SIG-M5 treated with dmso at 0.1 percent for 504 hours (cell line): ENCODE data around the gene CDKN1B.

ENCODE experiments used
- DNase-seq: peaks from one replicate; lab custom pipeline; 2025; ENCODE audit not compliant: unreplicated experiment; lab: John Stamatoyannopoulos, UW

The CDKN1B gene

GRCh38 chr12:12700254-12700653, 16.9 kb upstream of the CDKN1B start:
- DNase-seq, result no peak

- DNase-seq, result no peak
These were observed 15.7 kb upstream of the CDKN1B start for GRCh38 chr12:12701457-12701856.

- DNase-seq, result peak; percentile 84
These were observed 12.5 kb upstream of the CDKN1B start for GRCh38 chr12:12704593-12705230.

- no peak for DNase-seq
These were observed 11.2 kb upstream of the CDKN1B start for GRCh38 chr12:12705838-12706520.

GRCh38 chr12:12713932-12714275, 3.3 kb upstream of the CDKN1B start:
- no peak for DNase-seq

DNA sequence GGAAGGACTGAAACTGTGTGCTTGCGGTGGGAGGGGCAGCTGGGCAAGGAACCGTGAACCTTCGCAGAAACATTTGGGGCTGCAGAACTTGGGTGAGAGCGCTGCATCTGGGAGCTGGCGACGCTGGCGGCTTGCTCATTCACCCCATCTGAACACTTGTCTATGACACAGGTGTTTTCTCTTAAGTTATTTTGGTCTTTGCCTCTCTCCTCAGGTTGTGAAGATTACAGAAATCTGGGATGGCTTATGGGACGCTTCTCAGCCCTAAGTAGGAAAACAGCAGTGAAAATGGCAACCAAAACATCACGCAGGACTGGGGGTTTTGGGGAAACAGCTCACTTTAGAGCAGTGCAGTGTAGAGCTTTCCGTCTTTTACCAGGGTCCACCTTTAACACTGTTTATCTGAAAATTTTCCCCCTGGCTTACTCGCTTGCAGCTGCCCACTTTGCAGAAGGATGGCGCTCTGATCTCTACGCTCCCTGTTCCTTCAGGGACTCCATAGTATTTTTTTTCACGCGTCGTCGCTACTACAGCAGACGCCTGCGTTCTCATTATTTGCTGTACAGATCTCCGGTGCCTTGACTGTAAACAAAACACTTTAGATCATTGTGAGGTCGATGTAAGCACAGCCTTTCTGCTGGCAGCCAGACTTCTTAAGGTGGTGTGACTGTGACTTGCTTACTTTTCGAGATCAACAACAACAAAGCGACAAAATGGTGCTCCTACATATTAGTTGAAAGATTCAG, 2.7 kb upstream of the CDKN1B start:
- DNase-seq, result no peak

- DNase-seq, result no peak
These were observed 2.1 kb upstream of the CDKN1B start for GRCh38 chr12:12715128-12715458.

DNA sequence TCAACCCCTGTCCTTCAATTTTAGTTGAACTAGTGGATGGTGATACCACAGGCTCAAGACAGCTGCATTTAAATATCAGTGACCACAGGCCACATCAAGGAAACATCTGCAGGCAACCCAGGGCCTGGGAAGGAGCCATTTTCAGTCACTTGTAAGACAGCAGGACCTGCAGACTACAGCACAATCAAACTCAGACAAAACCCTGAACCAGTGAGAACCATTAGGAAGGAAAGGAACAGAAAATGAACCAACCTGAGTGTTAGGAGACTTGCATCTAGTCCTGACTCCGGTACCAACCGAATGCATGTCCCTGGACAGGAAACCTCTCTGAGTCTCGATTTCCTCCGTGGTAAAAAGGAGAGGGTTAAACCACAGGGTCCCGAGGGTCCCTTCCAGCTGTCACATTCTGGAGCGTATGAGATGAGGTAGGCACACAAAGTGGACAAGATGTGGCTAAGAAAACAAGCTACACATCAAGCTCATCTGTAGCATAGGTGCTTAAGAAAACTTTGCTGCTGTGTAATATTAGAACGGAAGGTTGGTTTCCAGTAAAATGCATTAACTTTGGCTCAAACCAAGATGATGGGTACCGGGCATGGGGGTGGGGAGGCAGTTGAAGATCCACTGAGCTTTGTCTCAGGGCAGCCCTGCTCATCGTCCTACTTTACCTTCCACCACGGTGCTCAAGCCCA, 1.6 kb upstream of the CDKN1B start:
- DNase-seq, result no peak

GRCh38 chr12:12716151-12716792, 896 bp upstream of the CDKN1B start:
- DNase-seq, result no peak

DNA sequence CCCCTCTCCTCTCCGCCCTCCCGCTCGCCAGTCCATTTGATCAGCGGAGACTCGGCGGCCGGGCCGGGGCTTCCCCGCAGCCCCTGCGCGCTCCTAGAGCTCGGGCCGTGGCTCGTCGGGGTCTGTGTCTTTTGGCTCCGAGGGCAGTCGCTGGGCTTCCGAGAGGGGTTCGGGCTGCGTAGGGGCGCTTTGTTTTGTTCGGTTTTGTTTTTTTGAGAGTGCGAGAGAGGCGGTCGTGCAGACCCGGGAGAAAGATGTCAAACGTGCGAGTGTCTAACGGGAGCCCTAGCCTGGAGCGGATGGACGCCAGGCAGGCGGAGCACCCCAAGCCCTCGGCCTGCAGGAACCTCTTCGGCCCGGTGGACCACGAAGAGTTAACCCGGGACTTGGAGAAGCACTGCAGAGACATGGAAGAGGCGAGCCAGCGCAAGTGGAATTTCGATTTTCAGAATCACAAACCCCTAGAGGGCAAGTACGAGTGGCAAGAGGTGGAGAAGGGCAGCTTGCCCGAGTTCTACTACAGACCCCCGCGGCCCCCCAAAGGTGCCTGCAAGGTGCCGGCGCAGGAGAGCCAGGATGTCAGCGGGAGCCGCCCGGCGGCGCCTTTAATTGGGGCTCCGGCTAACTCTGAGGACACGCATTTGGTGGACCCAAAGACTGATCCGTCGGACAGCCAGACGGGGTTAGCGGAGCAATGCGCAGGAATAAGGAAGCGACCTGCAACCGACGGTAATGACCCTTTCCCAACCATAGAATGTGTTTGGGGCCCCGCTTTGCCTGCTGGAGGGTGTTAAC, 615 bp downstream of the CDKN1B start:
- DNase-seq, result peak; percentile 43

GRCh38 chr12:12718381-12718759, 1.2 kb downstream of the CDKN1B start:
- DNase-seq, result no peak

- peak; percentile 34 for DNase-seq
These were observed 1.7 kb downstream of the CDKN1B start for GRCh38 chr12:12718853-12719252.

- DNase-seq, result peak; percentile 86
These were observed 2.3 kb downstream of the CDKN1B start for GRCh38 chr12:12719496-12719895.

- DNase-seq, result no peak
These were observed 2.9 kb downstream of the CDKN1B start for GRCh38 chr12:12720052-12720451.

- peak; percentile 50 for DNase-seq
These were observed 3.5 kb downstream of the CDKN1B start for GRCh38 chr12:12720672-12721161.

DNA sequence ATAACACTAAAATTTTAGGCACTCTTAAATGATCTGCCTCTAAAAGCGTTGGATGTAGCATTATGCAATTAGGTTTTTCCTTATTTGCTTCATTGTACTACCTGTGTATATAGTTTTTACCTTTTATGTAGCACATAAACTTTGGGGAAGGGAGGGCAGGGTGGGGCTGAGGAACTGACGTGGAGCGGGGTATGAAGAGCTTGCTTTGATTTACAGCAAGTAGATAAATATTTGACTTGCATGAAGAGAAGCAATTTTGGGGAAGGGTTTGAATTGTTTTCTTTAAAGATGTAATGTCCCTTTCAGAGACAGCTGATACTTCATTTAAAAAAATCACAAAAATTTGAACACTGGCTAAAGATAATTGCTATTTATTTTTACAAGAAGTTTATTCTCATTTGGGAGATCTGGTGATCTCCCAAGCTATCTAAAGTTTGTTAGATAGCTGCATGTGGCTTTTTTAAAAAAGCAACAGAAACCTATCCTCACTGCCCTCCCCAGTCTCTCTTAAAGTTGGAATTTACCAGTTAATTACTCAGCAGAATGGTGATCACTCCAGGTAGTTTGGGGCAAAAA, 4.1 kb downstream of the CDKN1B start:
- DNase-seq, result no peak

DNA sequence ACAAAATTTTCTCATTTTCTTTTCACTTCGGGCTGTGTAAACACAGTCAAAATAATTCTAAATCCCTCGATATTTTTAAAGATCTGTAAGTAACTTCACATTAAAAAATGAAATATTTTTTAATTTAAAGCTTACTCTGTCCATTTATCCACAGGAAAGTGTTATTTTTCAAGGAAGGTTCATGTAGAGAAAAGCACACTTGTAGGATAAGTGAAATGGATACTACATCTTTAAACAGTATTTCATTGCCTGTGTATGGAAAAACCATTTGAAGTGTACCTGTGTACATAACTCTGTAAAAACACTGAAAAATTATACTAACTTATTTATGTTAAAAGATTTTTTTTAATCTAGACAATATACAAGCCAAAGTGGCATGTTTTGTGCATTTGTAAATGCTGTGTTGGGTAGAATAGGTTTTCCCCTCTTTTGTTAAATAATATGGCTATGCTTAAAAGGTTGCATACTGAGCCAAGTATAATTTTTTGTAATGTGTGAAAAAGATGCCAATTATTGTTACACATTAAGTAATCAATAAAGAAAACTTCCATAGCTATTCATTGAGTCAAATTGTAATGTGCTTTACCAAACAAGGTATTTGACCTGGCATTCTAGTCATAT, 4.8 kb downstream of the CDKN1B start:
- DNase-seq, result no peak

GRCh38 chr12:12722435-12723148, 5.4 kb downstream of the CDKN1B start:
- DNase-seq, result peak; percentile 70

- DNase-seq, result no peak
These were observed 6.0 kb downstream of the CDKN1B start for GRCh38 chr12:12723149-12723680.
